Measurements from ENCODE around the gene SCN1A. TPM values are rescaled to one million over a fixed set of nuclear protein-coding genes. Genes with fewer than 3 reads are reported as not detected.

Gene SCN1A
- total RNA-seq, 1 donor from 2014 or later, result 1.8 TPM

DNA sequence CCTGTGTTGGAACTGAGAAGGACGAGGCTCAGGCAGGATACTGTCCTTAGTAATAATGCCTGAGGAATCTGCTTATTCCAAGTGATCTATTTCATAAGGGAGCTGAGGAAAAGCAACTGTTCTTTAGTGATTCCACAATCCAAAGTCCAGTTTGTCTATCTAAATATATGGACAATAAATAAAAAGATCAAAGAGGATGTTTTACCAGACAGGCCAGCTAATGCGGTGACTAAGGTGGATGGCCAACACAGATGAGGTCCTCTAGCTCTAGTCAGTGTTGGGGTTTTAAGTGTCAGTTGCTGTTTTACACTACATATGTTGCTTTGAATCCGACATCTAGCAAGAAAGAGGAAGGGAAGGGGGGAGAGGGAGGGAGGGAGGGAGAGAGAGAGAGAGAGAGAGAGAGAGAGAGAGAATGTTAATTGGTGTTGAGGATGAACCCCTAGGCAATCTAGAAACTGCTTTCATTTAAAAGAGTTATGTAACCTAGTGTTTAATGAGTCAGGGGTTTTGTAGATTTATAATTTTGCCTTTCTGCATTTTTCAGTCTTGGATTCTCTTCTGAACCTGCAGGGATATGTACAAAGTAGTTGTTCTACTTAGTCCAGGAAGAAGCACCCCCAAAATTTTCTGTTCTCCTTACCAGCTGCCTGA, 27.0 kb upstream of the SCN1A start:
- peaks cover 2% of the 10 kb centered on the region for H3K4me1 Mint-ChIP-seq (ENCODE audit: low read depth, unreplicated experiment)
- TF ChIP-seq, protein P1, sequence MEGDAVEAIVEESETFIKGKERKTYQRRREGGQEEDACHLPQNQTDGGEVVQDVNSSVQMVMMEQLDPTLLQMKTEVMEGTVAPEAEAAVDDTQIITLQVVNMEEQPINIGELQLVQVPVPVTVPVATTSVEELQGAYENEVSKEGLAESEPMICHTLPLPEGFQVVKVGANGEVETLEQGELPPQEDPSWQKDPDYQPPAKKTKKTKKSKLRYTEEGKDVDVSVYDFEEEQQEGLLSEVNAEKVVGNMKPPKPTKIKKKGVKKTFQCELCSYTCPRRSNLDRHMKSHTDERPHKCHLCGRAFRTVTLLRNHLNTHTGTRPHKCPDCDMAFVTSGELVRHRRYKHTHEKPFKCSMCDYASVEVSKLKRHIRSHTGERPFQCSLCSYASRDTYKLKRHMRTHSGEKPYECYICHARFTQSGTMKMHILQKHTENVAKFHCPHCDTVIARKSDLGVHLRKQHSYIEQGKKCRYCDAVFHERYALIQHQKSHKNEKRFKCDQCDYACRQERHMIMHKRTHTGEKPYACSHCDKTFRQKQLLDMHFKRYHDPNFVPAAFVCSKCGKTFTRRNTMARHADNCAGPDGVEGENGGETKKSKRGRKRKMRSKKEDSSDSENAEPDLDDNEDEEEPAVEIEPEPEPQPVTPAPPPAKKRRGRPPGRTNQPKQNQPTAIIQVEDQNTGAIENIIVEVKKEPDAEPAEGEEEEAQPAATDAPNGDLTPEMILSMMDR (IDR thresholded peaks at IDR 0.05; ENCODE audit: partially characterized antibody, unreplicated experiment), result no peak
- H3K36me3 Mint-ChIP-seq (ENCODE audit: unreplicated experiment), result no peaks in the 10 kb centered on the region
- no peaks in the 10 kb centered on the region for H3K27me3 Mint-ChIP-seq (ENCODE audit: unreplicated experiment)
- no peak for DNase-seq
- H3K9me3 Mint-ChIP-seq (ENCODE audit: unreplicated experiment), result no peaks in the 10 kb centered on the region
- no peak overlapping the region for H3K27ac Mint-ChIP-seq (ENCODE audit: unreplicated experiment)
- no peak overlapping the region for H3K4me3 Mint-ChIP-seq (ENCODE audit: unreplicated experiment)

DNA sequence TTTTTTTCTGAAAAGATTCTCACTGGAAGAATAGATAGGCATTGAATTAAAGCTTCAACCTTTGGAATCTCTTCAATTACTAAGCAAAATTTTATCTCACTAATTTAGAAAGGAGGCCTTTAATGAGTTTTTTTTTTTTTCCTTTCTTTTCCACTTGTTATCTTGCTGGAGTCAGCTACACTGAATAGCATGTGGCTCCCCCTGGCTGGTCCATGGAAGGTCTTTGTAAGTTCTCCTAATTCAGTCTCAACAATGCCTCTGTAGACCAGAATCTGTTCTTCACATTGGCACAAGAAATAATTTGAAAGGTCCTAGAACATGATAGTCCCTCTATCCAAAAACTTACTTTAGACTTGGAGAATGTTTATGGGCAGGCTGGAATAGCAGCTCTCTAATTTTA, 24.2 kb upstream of the SCN1A start:
- DNase-seq, result no peak
- Mint-ChIP-seq H3K4me1 (ENCODE audit: low read depth, unreplicated experiment) (no peaks in the 10 kb centered on the region), H3K27ac (ENCODE audit: unreplicated experiment) (no peak overlapping the region), H3K36me3 (ENCODE audit: unreplicated experiment) (no peaks in the 10 kb centered on the region), H3K27me3 (ENCODE audit: unreplicated experiment) (no peaks in the 10 kb centered on the region), H3K4me3 (ENCODE audit: unreplicated experiment) (no peak overlapping the region), H3K9me3 (ENCODE audit: unreplicated experiment) (no peaks in the 10 kb centered on the region)
- TF ChIP-seq, protein P1 (IDR thresholded peaks at IDR 0.05; ENCODE audit: partially characterized antibody, unreplicated experiment), result no peak

DNA sequence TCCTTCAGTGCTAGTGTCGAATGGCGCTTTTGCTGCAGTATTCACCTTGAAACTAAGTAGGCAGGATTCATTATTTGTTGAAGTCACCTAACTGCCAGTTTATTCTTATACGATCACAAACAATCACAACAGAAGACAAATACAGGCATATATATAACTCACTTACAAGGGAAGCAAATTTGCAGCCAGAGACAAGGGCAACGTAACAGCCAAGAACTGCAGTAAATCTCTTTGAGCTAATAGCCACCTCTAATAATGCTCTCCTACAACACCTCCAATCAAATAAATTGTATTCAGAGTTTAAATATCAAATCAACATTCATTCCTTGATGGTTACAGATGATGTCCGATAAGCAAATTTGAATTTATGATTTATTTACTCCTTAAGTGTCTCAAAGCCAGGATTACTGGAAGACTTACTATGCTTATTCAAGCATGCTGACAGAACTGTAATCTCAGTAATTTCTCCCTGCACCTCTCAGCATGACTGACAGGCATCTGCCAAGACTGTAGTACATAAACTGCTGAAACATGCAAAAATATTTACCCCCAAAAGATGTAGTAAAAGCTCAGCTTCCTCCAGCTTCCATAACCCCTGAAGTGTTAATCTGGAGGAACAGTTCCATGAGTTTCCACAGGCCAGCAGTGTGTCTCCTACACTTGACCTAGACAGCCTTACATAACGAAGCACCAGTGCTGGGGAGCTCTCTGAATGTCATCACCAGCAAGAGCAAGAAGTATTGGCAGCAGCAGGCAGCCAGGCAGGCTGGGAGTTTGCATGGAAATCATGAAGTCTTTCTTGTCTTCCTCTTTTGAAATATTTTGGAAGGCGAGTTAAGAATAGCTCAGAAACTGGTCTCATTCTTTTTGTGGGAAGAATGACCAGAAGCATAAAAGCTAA, 20.9 kb upstream of the SCN1A start:
- no peaks in the 10 kb centered on the region for H3K4me1 Mint-ChIP-seq (ENCODE audit: low read depth, unreplicated experiment)
- H3K9me3 Mint-ChIP-seq (ENCODE audit: unreplicated experiment), result no peaks in the 10 kb centered on the region
- no peak overlapping the region for H3K4me3 Mint-ChIP-seq (ENCODE audit: unreplicated experiment)
- H3K27me3 Mint-ChIP-seq (ENCODE audit: unreplicated experiment), result no peaks in the 10 kb centered on the region
- no peak overlapping the region for H3K27ac Mint-ChIP-seq (ENCODE audit: unreplicated experiment)
- TF ChIP-seq, protein P1 (IDR thresholded peaks at IDR 0.05; ENCODE audit: partially characterized antibody, unreplicated experiment), result no peak
- H3K36me3 Mint-ChIP-seq (ENCODE audit: unreplicated experiment), result no peaks in the 10 kb centered on the region
- no peak for DNase-seq

DNA sequence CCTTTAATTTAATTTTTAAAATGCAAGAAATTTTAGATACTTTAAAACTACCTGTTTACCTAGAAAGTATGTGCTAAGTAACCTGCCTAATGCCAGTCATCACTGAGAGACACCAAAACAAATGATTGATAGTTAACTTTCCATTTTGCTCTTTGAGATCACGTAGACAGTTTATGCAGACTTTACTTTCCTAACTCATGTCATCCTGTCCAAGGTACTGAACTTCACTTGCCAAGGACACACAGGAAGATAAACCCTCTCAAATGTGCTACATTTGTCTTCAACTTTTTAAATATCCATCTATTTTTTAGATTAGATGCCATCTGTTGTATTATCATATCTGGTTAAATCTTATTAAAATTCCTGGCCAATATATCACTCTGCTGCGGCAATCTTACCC, 20.1 kb upstream of the SCN1A start:
- Mint-ChIP-seq H3K36me3 (ENCODE audit: unreplicated experiment) (no peaks in the 10 kb centered on the region), H3K27me3 (ENCODE audit: unreplicated experiment) (no peaks in the 10 kb centered on the region), H3K9me3 (ENCODE audit: unreplicated experiment) (no peaks in the 10 kb centered on the region), H3K4me1 (ENCODE audit: low read depth, unreplicated experiment) (no peaks in the 10 kb centered on the region), H3K4me3 (ENCODE audit: unreplicated experiment) (no peak overlapping the region), H3K27ac (ENCODE audit: unreplicated experiment) (no peak overlapping the region)
- TF ChIP-seq, protein P1 (IDR thresholded peaks at IDR 0.05; ENCODE audit: partially characterized antibody, unreplicated experiment), result no peak
- DNase-seq, result no peak

DNA sequence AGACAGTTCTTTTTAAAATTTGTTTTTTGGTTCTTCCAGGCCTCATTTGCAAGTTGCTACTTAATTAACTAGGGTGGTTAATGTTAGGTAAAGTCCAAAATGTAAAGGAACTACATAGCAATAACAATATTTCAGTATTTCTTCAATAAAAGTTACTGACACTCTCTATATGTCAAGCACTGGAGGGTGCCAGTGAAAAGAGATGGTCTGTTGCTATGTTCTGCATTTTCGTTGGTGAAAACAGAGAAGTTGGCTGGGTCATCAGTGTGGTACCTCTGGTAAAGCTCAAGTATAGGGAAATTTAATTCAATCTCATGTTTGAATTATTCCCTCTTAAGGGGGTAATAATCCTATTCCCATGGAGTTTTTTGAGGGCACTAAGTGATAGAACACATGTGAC, 16.3 kb upstream of the SCN1A start:
- H3K4me3 Mint-ChIP-seq (ENCODE audit: unreplicated experiment), result no peak overlapping the region
- no peaks in the 10 kb centered on the region for H3K4me1 Mint-ChIP-seq (ENCODE audit: low read depth, unreplicated experiment)
- peaks cover 2% of the 10 kb centered on the region for H3K27me3 Mint-ChIP-seq (ENCODE audit: unreplicated experiment)
- TF ChIP-seq, protein P1 (IDR thresholded peaks at IDR 0.05; ENCODE audit: partially characterized antibody, unreplicated experiment), result no peak
- H3K27ac Mint-ChIP-seq (ENCODE audit: unreplicated experiment), result no peak overlapping the region
- peaks cover 5% of the 10 kb centered on the region for H3K36me3 Mint-ChIP-seq (ENCODE audit: unreplicated experiment)
- no peaks in the 10 kb centered on the region for H3K9me3 Mint-ChIP-seq (ENCODE audit: unreplicated experiment)
- no peak for DNase-seq

Measured in glutamatergic neuron (in vitro differentiated cells).